CD14-positive monocyte (primary cell): Measurements from ENCODE around the gene HSD17B3. TPM values are rescaled to one million over a fixed set of nuclear protein-coding genes. Genes with fewer than 3 reads are reported as not detected.

Experiments
- DNase-seq, 3 donors: peaks; one replicate each; pipeline ENCODE4 v3.0.0-alpha.2; 2011 to 2022
- H2AFZ ChIP-seq: 2 replicates; pipeline ENCODE4 v1.6.0; 2012; ENCODE audit warnings: mild to moderate bottlenecking, low read depth, low read length, inconsistent platforms; ENCODE audit not compliant: insufficient read depth, poor library complexity, severe bottlenecking
- H3K27ac ChIP-seq, 2 donors: 1 replicate in 1 of 2; 2 replicates in 1 of 2; pipeline ENCODE4 v1.5.1; 2012 to 2013; ENCODE audit warnings: low read length in 2 of 2, control low read depth in 1 of 2, inconsistent platforms in 1 of 2, low read depth in 1 of 2, mild to moderate bottlenecking in 1 of 2
- H3K27me3 ChIP-seq, 2 donors: one replicate each; pipeline versions ENCODE4 v1.6.0 to v1.6.1; 2011 to 2013; ENCODE audit warnings: low read length in 2 of 2; ENCODE audit not compliant: control insufficient read depth in 2 of 2, insufficient read depth in 2 of 2
- H3K36me3 ChIP-seq, 2 donors: replicated peaks in 1 of 2; 1 replicate in 1 of 2; 2 replicates in 1 of 2; pipeline versions ENCODE4 v1.5.1 to v1.6.1; 2012 to 2013; ENCODE audit warnings: low read length in 2 of 2, control low read depth in 1 of 2, inconsistent platforms in 1 of 2, mild to moderate bottlenecking in 1 of 2; ENCODE audit not compliant: insufficient read depth in 2 of 2, control insufficient read depth in 1 of 2
- H3K4me1 ChIP-seq, 2 donors: 1 replicate in 1 of 2; 2 replicates in 1 of 2; pipeline versions ENCODE4 v1.5.1 to v1.6.1; 2012 to 2013; ENCODE audit warnings: low read length in 2 of 2, control low read depth in 1 of 2, inconsistent platforms in 1 of 2, mild to moderate bottlenecking in 1 of 2, moderate library complexity in 1 of 2; ENCODE audit not compliant: insufficient read depth in 2 of 2, control insufficient read depth in 1 of 2
- H3K4me2 ChIP-seq: replicated peaks from 2 replicates; pipeline ENCODE3; 2012; ENCODE audit warnings: low read length, moderate library complexity, mild to moderate bottlenecking; ENCODE audit not compliant: poor library complexity, severe bottlenecking; ENCODE audit errors: extremely low read depth
- H3K4me3 ChIP-seq, 3 experiments: fragments of 200-600 bp in 1 of 3; sonication (generic) in 1 of 3; replicated peaks in 1 of 3; 1 replicate in 2 of 3; 2 replicates in 1 of 3; pipeline ENCODE4 v1.5.1; 2011 to 2013; ENCODE audit warnings: low read length in 3 of 3, mild to moderate bottlenecking in 3 of 3, control low read depth in 2 of 3, low read depth in 2 of 3, inconsistent platforms in 1 of 3, moderate library complexity in 1 of 3
- H3K79me2 ChIP-seq: 2 replicates; pipeline ENCODE4 v1.6.0; 2012; ENCODE audit warnings: mild to moderate bottlenecking, control low read depth, inconsistent platforms, low read length, moderate library complexity; ENCODE audit not compliant: insufficient read depth
- H3K9ac ChIP-seq: 2 replicates; pipeline ENCODE4 v1.6.0; 2017; ENCODE audit warnings: low read length, mild to moderate bottlenecking; ENCODE audit not compliant: insufficient read depth, poor library complexity, severe bottlenecking
- H3K9me3 ChIP-seq, 2 donors: replicated peaks in 1 of 2; 1 replicate in 1 of 2; 2 replicates in 1 of 2; pipeline versions ENCODE4 v1.5.1 to v1.6.1; 2012 to 2013; ENCODE audit warnings: low read length in 2 of 2, control low read depth in 1 of 2; ENCODE audit not compliant: control insufficient read depth in 1 of 2, insufficient read depth in 1 of 2
- H4K20me1 ChIP-seq: 2 replicates; pipeline ENCODE4 v1.6.0; 2012; ENCODE audit warnings: mild to moderate bottlenecking, low read length, control low read depth, moderate library complexity; ENCODE audit not compliant: insufficient read depth
- H3K27ac Mint-ChIP-seq, 7 donors: one replicate each; pipeline ENCODE4 v1.8.0; 2020; ENCODE audit warnings: mild to moderate bottlenecking in 7 of 7, mixed read lengths in 7 of 7, moderate library complexity in 6 of 7, inconsistent platforms in 2 of 7
- H3K27me3 Mint-ChIP-seq, 3 donors: one replicate each; pipeline ENCODE4 v1.8.0; 2021 to 2022; ENCODE audit warnings: low read depth in 3 of 3, mild to moderate bottlenecking in 3 of 3, mixed read lengths in 3 of 3, moderate library complexity in 3 of 3, inconsistent platforms in 1 of 3
- H3K36me3 Mint-ChIP-seq, 2 donors: one replicate each; pipeline ENCODE4 v1.8.0; 2020; ENCODE audit warnings: mixed read lengths in 2 of 2, inconsistent platforms in 1 of 2, mild to moderate bottlenecking in 1 of 2
- H3K4me1 Mint-ChIP-seq: one replicate; pipeline ENCODE4 v1.8.0; 2020; ENCODE audit warnings: mild to moderate bottlenecking, mixed read lengths
- H3K4me3 Mint-ChIP-seq, 2 donors: one replicate each; pipeline ENCODE4 v1.8.0; 2020; ENCODE audit warnings: mild to moderate bottlenecking in 2 of 2, mixed read lengths in 2 of 2, moderate library complexity in 1 of 2
- H3K9me3 Mint-ChIP-seq, 7 donors: one replicate each; pipeline ENCODE4 v1.8.0; 2020 to 2022; ENCODE audit warnings: mixed read lengths in 7 of 7, mild to moderate bottlenecking in 6 of 7, moderate library complexity in 6 of 7, inconsistent platforms in 2 of 7
- CTCF ChIP-seq: fragments of 200-600 bp; IDR thresholded peaks from one replicate; pipeline ENCODE4 v1.8.0; 2022; ENCODE audit warnings: antibody characterized with exemption, mild to moderate bottlenecking
- whole genome bisulfite sequencing: methylation state at CpG from one replicate; pipeline ENCODE4 v1.1.5; 2013; ENCODE audit warnings: missing lambda C conversion rate; ENCODE audit not compliant: insufficient coverage; 5-methylcytosine and 5-hydroxymethylcytosine counted together
- intact Hi-C, 2 donors: fragments of 100-400 bp; cut with micrococcal nuclease; formaldehyde crosslinking; loops; one replicate each; pipeline versions ENCODE4 v1.15.0 to v1.15.1; 2023
- polyA plus RNA-seq, 3 donors: library from polyadenylated mRNA; depleted of rRNA in 1 of 3; unstranded in 2 of 3; stranded (reverse) in 1 of 3; fragments of 300-500 nt in 2 of 3; fragments of >200 nt in 1 of 3; fragmentation: Illumina TruSeq in 2 of 3; gene quantifications; 1 replicate in 2 of 3; 2 replicates in 1 of 3; pipeline ENCODE4 v1.2.3, GENCODE V29; 2012 to 2021

The HSD17B3 gene
- polyA plus RNA-seq, 3 donors, result 0.09 TPM; not detected in 2

GRCh38 chr9:96199006-96199405 is 103.0 kb downstream of the HSD17B3 start:
- Histone ChIP-seq H4K20me1 (no peaks in the 10 kb centered on the region), H2AFZ (no peak overlapping the region), H3K4me3 (no peak overlapping the region), H3K4me1 (no peaks in the 10 kb centered on the region), H3K36me3 (no peaks in the 10 kb centered on the region), H3K9ac (no peak overlapping the region), H3K79me2 (no peaks in the 10 kb centered on the region), H3K4me2 (no peak overlapping the region), H3K27me3 (no peaks in the 10 kb centered on the region), H3K27ac (no peak overlapping the region), H3K9me3 (peaks cover 0 to 2% of the 10 kb centered on the region in 2 donors)
- H3K4me1 Mint-ChIP-seq, result no peaks in the 10 kb centered on the region
- WGBS, result no CpG with 5 or more reads among the region's 5 CpGs
- H3K27me3 Mint-ChIP-seq, result peaks cover 4 to 6% (median 5%) of the 10 kb centered on the region in 3 donors
- no peak for TF ChIP-seq CTCF
- H3K36me3 Mint-ChIP-seq, result no peaks in the 10 kb centered on the region
- no peak overlapping the region for H3K4me3 Mint-ChIP-seq
- H3K9me3 Mint-ChIP-seq, result peaks cover 2 to 10% (median 7%) of the 10 kb centered on the region in 7 donors
- DNase-seq, result no peak
- H3K27ac Mint-ChIP-seq, result no peak overlapping the region
- intact Hi-C loops, result no loop called here

- no peak overlapping the region for H3K27ac ChIP-seq
- no peak for TF ChIP-seq CTCF
- no peak overlapping the region for H3K4me3 ChIP-seq
- H3K36me3 ChIP-seq, result no peaks in the 10 kb centered on the region
- peaks cover 2 to 6% of the 10 kb centered on the region in 2 donors for H3K9me3 ChIP-seq
- no peak overlapping the region for H3K9ac ChIP-seq
- no peak for DNase-seq
- H3K4me1 Mint-ChIP-seq, result no peaks in the 10 kb centered on the region
- H3K27ac Mint-ChIP-seq, result no peak overlapping the region
- H3K27me3 Mint-ChIP-seq, result peaks cover 3 to 7% (median 7%) of the 10 kb centered on the region in 3 donors
- H3K27me3 ChIP-seq, result no peaks in the 10 kb centered on the region
- intact Hi-C loops, result no loop called here
- peaks cover 8 to 23% (median 12%) of the 10 kb centered on the region in 7 donors for H3K9me3 Mint-ChIP-seq
- no peak overlapping the region for H3K4me3 Mint-ChIP-seq
- H3K36me3 Mint-ChIP-seq, result no peaks in the 10 kb centered on the region
- H4K20me1 ChIP-seq, result no peaks in the 10 kb centered on the region
- no peak overlapping the region for H3K4me2 ChIP-seq
- 100% methylated on average over 1 of the region's 3 CpGs for WGBS
- no peaks in the 10 kb centered on the region for H3K4me1 ChIP-seq
- H3K79me2 ChIP-seq, result no peaks in the 10 kb centered on the region
- no peak overlapping the region for H2AFZ ChIP-seq
Observed at GRCh38 chr9:96195541-96195940, 106.4 kb downstream of the HSD17B3 start.
